ENCODE results near the gene CACTIN.

CACTIN gene

GRCh38 chr19:3575949-3576673 lies 50.5 kb downstream of the CACTIN start:
- no peak for DNase-seq (ENCODE audit: extremely low read depth, low read depth)
- TF ChIP-seq CTCF (IDR thresholded peaks at IDR 0.05; ENCODE audit: low read depth, low read length) = no peak

GRCh38 chr19:3575260-3575741 lies 51.3 kb downstream of the CACTIN start:
- DNase-seq (ENCODE audit: extremely low read depth, low read depth) = no peak
- no peak; the same call in none of the 2 replicates for TF ChIP-seq CTCF (IDR thresholded peaks at IDR 0.05; ENCODE audit: low read depth, low read length)

DNA sequence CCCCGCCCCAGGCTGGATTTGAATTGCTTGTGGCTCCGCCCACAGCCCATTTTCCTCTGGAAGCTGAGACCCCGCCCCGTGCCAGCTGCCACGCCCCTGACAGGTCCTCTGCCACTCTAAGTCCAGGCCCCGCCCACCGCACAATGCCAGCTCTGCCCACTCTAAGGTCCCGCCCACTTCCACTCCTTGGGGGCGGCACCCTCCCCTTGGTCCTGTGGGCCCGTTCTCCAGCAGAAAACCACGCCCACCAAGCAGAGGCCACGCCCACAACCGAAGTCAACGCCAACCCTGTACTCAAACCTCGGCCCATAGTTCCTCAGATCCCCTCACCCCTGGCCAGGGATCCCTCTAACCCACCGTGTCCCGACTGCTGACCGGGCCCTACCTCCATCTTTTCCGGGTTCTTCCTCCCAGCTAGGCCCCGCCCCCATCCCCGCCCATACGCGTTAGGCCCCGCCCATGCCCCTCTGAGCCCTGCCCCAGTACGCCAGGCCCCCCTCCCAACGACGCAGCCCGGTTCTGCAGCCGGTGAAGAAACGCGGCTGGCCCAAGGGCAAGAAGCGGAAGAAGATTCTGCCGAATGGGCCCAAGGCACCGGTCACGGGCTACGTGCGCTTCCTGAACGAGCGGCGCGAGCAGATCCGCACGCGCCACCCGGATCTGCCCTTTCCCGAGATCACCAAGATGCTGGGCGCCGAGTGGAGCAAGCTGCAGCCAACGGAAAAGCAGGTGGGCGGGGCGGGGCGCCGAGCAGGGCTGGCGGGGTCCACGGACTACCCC lies 52.5 kb downstream of the CACTIN start:
- peak; percentile 80 for DNase-seq (ENCODE audit: extremely low read depth, low read depth)
- TF ChIP-seq CTCF (IDR thresholded peaks at IDR 0.05; ENCODE audit: low read depth, low read length) = no peak

DNA sequence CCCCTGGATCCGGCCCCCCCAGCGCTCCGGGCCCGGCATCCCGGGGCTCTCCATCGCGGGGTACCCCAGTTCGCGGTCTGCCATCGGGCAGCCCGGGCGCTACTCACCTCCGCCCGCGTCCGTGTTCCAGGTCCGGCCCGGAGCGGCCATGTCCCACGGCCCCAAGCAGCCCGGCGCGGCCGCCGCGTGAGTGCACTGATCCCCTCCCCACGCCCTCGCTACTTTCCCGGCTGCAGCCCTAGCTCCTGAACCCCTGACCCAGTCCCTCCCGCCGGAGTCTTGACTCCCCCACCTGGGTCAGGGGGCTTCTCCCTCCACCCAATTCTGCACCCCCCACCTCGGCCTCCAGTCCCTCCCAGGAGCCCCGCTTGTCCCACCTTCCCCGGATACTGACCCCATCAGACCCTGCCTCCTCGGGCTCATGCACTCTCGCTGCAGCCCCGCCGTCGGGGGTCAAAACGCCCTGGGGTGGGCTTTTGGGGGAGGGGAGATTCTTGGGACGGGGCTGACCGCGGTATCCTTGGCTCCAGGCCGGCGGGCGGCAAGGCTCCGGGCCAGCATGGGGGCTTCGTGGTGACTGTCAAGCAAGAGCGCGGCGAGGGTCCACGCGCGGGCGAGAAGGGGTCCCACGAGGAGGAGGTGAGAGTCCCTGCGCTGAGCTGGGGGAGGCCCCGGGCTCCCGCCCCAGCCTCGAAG lies 53.3 kb downstream of the CACTIN start:
- TF ChIP-seq CTCF (IDR thresholded peaks at IDR 0.05; ENCODE audit: low read depth, low read length) = no peak
- no peak for DNase-seq (ENCODE audit: extremely low read depth, low read depth)

GRCh38 chr19:3572855-3573161 lies 53.8 kb downstream of the CACTIN start, which contains the start of gene HMG20B:
HMG20B (plus strand) TSS chr19:3572944; CDS start chr19:3573310, 366 bp downstream.
- DNase-seq (ENCODE audit: extremely low read depth, low read depth) = no peak
- TF ChIP-seq CTCF (IDR thresholded peaks at IDR 0.05; ENCODE audit: low read depth, low read length) = no peak

DNA sequence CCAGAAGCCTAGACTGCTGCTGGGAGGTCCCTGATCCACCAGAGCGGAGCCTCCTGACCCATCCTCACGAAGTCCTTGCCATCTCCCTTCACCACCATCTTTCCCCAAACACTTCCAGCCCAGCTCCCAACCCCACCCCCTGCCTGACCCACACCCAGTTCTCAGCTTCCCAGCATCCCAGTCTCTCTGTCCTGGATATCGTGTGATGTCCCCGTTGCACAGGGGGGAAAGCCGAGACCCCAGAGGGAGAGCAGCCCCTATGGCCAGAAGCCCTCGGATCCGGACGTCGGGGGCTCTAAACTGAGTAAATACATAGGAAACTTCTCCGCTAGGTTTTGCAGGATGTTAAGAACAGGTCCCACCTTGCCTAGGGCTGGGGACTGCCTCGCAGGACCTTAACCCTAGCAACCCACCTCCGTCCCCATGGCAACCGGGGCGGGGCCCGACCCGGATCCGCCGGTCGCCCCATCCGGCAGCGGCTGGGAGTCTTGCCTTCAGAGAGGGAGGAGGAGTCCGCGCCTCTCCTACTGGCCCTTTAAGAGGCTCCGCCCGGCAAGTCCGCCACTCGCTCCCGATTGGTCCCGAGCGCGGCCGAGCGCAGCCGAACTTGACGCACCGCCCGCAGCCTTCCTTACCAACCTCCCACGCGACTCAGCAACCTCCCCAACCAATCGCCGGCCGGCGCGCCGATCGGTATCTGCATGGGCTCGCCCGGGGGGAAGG lies 54.3 kb downstream of the CACTIN start:
- no peak for TF ChIP-seq CTCF (IDR thresholded peaks at IDR 0.05; ENCODE audit: low read depth, low read length)

More for the DNA sequence above, 54.3 kb downstream of the CACTIN start:
- peak; percentile 99 for DNase-seq (ENCODE audit: extremely low read depth, low read depth)
